Neuron (in vitro differentiated cells): ENCODE results near the gene HDAC9.
"Not testable (repeated sequence)": the region's sequence is repeated elsewhere in the genome, so short reads cannot be mapped to it uniquely, and the experiment has no call there.

Experiments
- H2AFZ ChIP-seq: one replicate; pipeline ENCODE4 v1.6.1; 2013; ENCODE audit warnings: low read depth, mild to moderate bottlenecking, inconsistent platforms, low read length, moderate library complexity
- H3K27me3 ChIP-seq: one replicate; pipeline ENCODE4 v1.6.1; 2013; ENCODE audit warnings: low read length; ENCODE audit not compliant: insufficient read depth
- H3K36me3 ChIP-seq: one replicate; pipeline ENCODE4 v1.6.1; 2013; ENCODE audit warnings: low read length; ENCODE audit not compliant: insufficient read depth
- H3K4me1 ChIP-seq: one replicate; pipeline ENCODE4 v1.6.1; 2013; ENCODE audit warnings: low read length; ENCODE audit not compliant: insufficient read depth
- H3K4me3 ChIP-seq: 2 replicates; pipeline ENCODE4 v1.5.1; 2013; ENCODE audit warnings: mild to moderate bottlenecking, low read length, moderate library complexity
- H3K9me3 ChIP-seq: one replicate; pipeline ENCODE4 v1.6.1; 2013; ENCODE audit warnings: low read length

The HDAC9 gene

DNA sequence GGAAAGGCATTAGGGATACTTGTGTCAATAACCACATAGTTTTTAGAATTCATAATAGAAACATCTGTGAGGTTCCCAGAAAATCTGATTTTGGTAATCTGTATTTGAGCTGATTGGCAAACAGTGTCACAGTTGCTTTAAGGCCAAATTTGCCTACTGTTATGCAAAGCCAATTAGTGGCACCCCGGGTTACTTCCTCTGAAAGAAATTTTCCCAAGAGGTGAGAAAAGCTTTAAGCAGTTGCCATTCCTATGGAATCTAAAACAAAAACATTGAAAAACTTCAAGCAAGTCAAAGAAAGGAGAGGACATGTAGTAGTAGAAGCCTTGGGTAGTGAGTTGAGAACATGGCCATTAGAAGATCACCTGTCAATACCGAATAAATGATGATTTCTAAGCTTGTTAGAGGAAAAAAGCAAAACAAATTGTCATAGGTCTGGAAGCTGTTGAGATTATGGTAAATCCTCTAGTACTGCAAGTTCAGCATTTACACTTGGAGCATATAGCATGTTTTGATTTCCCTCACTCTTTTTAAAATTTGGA, 445.1 kb downstream of the HDAC9 start:
- Histone ChIP-seq H3K27me3 (no peaks in the 10 kb centered on the region), H2AFZ (no peak overlapping the region), H3K4me1 (peaks cover 5% of the 10 kb centered on the region), H3K4me3 (no peak overlapping the region), H3K36me3 (no peaks in the 10 kb centered on the region), H3K9me3 (no peaks in the 10 kb centered on the region)

GRCh38 chr7:18941207-18941606, 445.7 kb downstream of the HDAC9 start:
- Histone ChIP-seq H3K4me1 (peaks cover 5% of the 10 kb centered on the region), H3K36me3 (no peaks in the 10 kb centered on the region), H3K9me3 (no peaks in the 10 kb centered on the region), H2AFZ (peak overlapping the region; percentile 61), H3K27me3 (no peaks in the 10 kb centered on the region), H3K4me3 (no peak overlapping the region)

- Histone ChIP-seq H3K36me3 (no peaks in the 10 kb centered on the region), H3K4me3 (no peak overlapping the region), H3K9me3 (no peaks in the 10 kb centered on the region), H2AFZ (no peak overlapping the region), H3K27me3 (no peaks in the 10 kb centered on the region), H3K4me1 (peaks cover 5% of the 10 kb centered on the region)
Observed at GRCh38 chr7:18948521-18948920, 453.0 kb downstream of the HDAC9 start.

- Histone ChIP-seq H3K4me1 (peaks cover 3% of the 10 kb centered on the region), H3K36me3 (no peaks in the 10 kb centered on the region), H3K4me3 (no peak overlapping the region), H3K9me3 (no peaks in the 10 kb centered on the region), H3K27me3 (no peaks in the 10 kb centered on the region), H2AFZ (no peak overlapping the region)
Observed at GRCh38 chr7:18952846-18953245, 457.3 kb downstream of the HDAC9 start.

DNA sequence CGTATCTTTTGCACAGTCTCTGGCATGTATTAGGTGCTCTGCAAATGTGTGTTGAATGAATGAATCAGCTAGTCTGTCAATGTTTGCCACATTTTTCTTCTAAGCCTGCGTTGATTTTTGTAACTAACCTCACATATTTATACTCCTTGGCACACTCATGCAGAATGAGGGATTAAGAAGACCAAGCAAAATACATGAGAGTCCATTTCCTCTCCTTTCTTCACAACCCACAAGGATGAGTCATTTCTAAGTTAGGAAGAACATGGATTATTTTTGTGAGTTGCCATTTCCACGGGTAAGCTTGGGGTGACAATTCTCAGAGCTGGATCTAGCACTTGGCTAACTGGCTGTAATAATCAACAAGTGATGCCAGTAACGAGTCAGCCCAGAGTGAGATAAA, 463.1 kb downstream of the HDAC9 start:
- Histone ChIP-seq H3K4me3 (no peak overlapping the region), H3K9me3 (no peaks in the 10 kb centered on the region), H3K27me3 (no peaks in the 10 kb centered on the region), H3K36me3 (no peaks in the 10 kb centered on the region), H2AFZ (no peak overlapping the region), H3K4me1 (no peaks in the 10 kb centered on the region)

- H3K36me3 ChIP-seq = no peaks in the 10 kb centered on the region
- no peak overlapping the region for H2AFZ ChIP-seq
- no peaks in the 10 kb centered on the region for H3K9me3 ChIP-seq
- no peaks in the 10 kb centered on the region for H3K27me3 ChIP-seq
- H3K4me3 ChIP-seq = no peak overlapping the region
- peaks cover 2% of the 10 kb centered on the region for H3K4me1 ChIP-seq
Observed at GRCh38 chr7:18960725-18961124, 465.2 kb downstream of the HDAC9 start.

DNA sequence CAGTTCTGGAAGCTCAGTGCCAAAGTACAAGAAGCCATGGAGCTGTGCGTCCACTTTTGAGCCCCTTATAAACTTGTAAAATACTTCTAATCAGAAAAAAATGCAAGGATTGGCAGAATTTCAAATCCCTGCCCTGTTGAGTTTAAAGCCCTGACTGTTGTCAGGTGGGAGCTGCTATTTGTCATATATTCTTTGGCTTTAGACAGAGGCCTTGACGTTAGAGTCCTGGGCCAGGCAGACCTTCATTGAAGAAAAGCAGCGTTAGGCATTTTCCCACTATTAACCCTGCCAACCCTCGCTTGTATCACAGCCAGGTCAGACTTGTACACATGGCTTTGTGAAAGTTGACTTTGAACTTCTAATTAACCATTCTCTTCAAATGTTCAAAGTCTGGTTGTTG, 466.5 kb downstream of the HDAC9 start:
- H3K36me3 ChIP-seq = no peaks in the 10 kb centered on the region
- peaks cover 6% of the 10 kb centered on the region for H3K4me1 ChIP-seq
- no peak overlapping the region for H2AFZ ChIP-seq
- no peaks in the 10 kb centered on the region for H3K9me3 ChIP-seq
- H3K27me3 ChIP-seq = no peaks in the 10 kb centered on the region
- no peak overlapping the region for H3K4me3 ChIP-seq

DNA sequence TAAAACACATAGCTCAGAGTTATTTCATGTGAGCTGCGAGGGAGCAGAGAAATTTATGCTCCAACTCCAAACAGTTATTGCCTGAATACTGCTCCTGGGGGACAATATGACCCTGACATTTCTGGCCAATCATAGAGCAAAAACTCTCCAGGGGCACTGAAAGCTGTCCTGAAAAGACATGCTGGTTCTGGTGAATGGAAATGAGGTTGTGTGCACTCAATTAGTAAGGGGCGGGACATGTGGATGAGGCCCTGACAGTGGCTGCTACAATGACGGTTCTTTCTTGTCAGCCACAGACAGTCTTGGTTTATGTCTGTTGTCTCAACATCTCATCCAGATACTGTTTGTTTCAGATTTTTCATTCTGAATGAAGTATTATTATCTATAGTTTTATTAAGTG, 470.1 kb downstream of the HDAC9 start:
- H3K4me1 ChIP-seq = peaks cover 6% of the 10 kb centered on the region
- no peaks in the 10 kb centered on the region for H3K27me3 ChIP-seq
- H3K4me3 ChIP-seq = no peak overlapping the region
- no peaks in the 10 kb centered on the region for H3K9me3 ChIP-seq
- H3K36me3 ChIP-seq = no peaks in the 10 kb centered on the region
- H2AFZ ChIP-seq = no peak overlapping the region

GRCh38 chr7:18967755-18968154, 472.2 kb downstream of the HDAC9 start:
- H3K4me1 ChIP-seq, H3K36me3 ChIP-seq, H3K27me3 ChIP-seq, H2AFZ ChIP-seq, H3K9me3 ChIP-seq, H3K4me3 ChIP-seq: not testable (repeated sequence)

GRCh38 chr7:18971839-18972238, 476.3 kb downstream of the HDAC9 start:
- H3K9me3 ChIP-seq = no peaks in the 10 kb centered on the region

GRCh38 chr7:18974803-18975202, 479.3 kb downstream of the HDAC9 start:
- no peaks in the 10 kb centered on the region for H3K27me3 ChIP-seq
- H3K4me1 ChIP-seq = peaks cover 10% of the 10 kb centered on the region
- no peaks in the 10 kb centered on the region for H3K9me3 ChIP-seq
- no peak overlapping the region for H2AFZ ChIP-seq
- no peaks in the 10 kb centered on the region for H3K36me3 ChIP-seq
- H3K4me3 ChIP-seq = no peak overlapping the region

More at GRCh38 chr7:18971839-18972238, 476.3 kb downstream of the HDAC9 start:
- Histone ChIP-seq H3K4me1 (no peaks in the 10 kb centered on the region), H3K27me3 (no peaks in the 10 kb centered on the region), H3K36me3 (no peaks in the 10 kb centered on the region), H3K4me3 (no peak overlapping the region), H2AFZ (no peak overlapping the region)

GRCh38 chr7:18975276-18975675, 479.7 kb downstream of the HDAC9 start:
- Histone ChIP-seq H3K9me3 (no peaks in the 10 kb centered on the region), H3K4me1 (peaks cover 10% of the 10 kb centered on the region), H3K27me3 (no peaks in the 10 kb centered on the region), H2AFZ (no peak overlapping the region), H3K4me3 (no peak overlapping the region), H3K36me3 (no peaks in the 10 kb centered on the region)

- Histone ChIP-seq H2AFZ (no peak overlapping the region), H3K9me3 (no peaks in the 10 kb centered on the region), H3K36me3 (no peaks in the 10 kb centered on the region), H3K4me3 (no peak overlapping the region), H3K4me1 (peaks cover 10% of the 10 kb centered on the region), H3K27me3 (no peaks in the 10 kb centered on the region)
Observed at GRCh38 chr7:18975689-18976280, 480.2 kb downstream of the HDAC9 start.
